ENCODE data around the gene RGS9.
"Not testable (repeated sequence)": the region's sequence is repeated elsewhere in the genome, so short reads cannot be mapped to it uniquely, and the experiment has no call there.

RGS9 gene

GRCh38 chr17:65158041-65158440, 20.9 kb downstream of the RGS9 start:
- no peak for DNase-seq

DNA sequence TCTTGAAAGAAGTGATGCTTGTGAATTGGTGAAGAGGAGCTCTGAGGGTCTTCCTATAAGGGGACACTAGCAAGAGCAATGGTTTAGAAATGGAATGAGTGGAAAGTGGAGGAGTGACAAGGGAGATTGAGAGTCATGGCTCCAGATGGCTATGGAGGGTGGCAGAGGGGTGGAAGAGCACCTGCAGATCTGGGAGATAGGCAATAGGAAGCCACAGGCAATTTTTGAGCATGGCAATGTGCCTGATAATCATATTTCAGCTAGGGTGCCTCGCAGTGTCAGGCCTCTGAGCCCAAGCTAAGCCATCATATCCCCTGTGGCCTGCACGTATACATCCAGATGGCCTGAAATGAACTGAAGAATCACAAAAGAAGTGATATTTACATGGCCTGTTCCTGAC, 21.5 kb downstream of the RGS9 start:
- DNase-seq = no peak

GRCh38 chr17:65160516-65160915, 23.3 kb downstream of the RGS9 start:
- no peak for DNase-seq

DNA sequence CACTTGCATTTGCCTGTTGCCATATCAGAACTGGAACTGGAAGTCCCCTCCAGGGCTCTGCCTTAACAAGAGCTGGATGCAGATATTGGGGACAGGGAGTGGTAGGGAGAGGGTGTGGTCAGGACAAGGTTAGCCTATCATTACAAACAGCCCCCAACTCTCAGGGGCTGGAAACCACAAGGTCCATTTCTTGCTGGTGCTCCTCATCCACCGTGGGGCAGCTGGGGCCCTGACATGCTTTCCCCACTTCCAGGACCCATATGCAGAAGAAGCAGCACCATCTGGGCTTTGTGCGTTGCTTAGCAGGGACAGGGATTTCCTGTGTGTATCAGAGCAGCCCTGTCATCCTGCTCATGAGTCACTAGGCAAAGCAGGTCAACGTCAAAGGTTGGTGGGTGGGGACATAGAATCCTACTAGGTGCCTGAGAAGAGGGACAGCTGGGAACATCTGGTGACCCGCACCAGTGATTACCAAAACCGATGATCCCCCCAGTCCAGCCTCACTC, 26.9 kb downstream of the RGS9 start:
- DNase-seq = peak; percentile 13 to 71

DNA sequence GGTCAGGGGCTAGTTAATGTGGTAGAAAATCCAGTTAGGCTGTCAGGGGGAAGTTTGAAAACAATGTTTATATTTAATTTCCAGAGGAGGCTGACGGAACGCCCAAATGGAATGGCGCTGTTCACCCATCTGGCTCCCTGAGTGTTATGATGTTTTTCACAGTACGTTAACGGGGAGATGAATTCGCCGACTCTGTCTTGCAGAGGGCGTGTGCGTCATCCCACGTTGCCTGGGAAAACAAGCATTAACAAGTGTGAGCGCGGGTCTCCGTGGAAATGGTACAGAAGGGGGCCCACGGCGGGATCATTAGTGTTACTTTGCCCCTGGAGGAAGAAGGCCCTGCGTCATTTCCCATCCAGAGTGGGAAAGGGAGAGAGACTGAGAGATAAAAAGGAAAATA, 29.6 kb downstream of the RGS9 start:
- DNase-seq = no peak

DNA sequence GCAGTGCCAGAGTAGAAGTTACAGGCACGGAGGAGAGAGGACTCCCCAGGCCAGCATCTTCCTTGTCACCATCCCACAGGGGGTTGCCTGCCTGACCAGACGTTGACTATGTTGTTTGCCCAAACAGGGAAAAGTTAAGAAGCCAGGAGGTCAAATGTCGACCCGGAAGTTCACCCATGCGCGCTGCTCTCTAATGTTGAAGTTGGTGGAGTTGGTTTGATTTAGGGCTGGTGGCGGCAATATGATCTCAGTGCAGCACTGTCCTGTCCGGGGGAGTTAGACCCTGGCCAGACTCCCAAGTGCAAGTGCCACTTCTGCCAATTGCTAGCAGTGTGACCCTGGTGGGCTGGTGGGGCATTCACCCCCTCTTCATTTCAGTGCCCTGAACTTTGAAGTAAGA, 30.4 kb downstream of the RGS9 start:
- no peak for DNase-seq

DNA sequence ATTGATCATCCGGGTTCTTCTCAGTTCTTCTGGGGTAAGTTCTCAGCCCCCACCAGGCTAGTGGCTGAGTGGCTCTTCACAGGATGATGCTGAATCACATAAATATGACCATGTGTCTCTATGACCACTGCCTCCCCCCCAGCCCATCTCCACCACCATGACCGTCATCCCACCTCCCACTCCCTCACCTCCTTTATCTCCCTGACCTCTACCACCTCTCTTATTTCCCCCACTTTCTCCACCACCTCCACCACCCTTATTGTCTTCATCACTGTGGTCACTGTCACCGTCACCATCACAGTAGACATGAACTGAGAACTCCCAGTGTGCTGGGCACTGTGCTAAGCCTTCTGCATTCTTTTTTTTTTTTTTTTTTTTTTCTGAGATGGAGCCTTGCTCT, 32.5 kb downstream of the RGS9 start:
- no peak for DNase-seq

DNA sequence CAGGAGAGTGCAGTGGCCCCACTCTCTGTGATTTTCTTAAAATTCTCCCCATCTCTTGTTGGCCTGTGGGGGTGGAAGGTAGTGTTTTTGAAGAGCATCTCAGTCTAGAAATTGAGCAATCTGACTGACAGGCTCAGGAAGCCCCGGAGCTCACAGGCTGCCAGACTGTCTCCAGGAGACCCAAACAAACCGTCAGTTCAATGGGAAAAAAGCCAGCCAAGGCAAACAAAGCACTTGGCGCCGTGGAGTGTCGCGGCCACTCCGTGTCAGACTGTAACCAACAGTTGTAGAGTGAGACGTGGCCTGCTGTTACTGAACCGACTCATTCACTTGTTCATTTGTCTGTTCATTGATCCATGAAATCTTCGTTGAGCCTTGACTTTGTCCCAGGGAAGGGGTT, 33.7 kb downstream of the RGS9 start:
- DNase-seq = no peak

GRCh38 chr17:65171752-65172151, 34.6 kb downstream of the RGS9 start:
- DNase-seq = peak in 1 of 2 donors; percentile 83

- DNase-seq = no peak
Observed at GRCh38 chr17:65172496-65173136, 35.4 kb downstream of the RGS9 start.

DNA sequence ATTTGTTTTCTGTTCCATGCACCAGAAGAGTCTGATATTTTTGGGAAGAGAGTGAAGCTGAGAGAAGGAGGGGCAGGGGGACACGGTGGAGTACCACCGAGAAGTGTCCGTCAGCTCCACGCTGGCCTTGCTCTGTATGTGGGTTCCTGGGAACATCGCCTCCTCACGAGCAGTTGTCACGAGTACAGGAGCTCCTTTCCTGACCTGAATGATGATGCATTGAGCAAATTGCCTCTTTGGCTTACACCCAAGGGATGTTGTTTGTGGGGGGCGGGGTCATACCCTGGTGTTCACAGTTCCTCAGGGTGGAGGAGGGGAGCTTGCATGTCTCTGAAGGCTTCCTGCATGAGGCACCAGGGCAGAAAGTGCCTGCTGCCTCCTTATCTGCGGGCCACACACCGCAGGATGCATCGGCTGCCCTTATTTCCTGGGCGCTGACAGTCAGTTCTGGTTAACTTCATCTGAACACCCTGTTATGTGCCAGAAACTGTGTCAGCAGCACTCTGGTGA, 36.2 kb downstream of the RGS9 start:
- DNase-seq = peak in 1 of 2 donors; percentile 94

- DNase-seq = no peak
Observed at GRCh38 chr17:65173976-65174683, 37.0 kb downstream of the RGS9 start.

GRCh38 chr17:65174974-65175373, 37.8 kb downstream of the RGS9 start:
- no peak for DNase-seq

DNA sequence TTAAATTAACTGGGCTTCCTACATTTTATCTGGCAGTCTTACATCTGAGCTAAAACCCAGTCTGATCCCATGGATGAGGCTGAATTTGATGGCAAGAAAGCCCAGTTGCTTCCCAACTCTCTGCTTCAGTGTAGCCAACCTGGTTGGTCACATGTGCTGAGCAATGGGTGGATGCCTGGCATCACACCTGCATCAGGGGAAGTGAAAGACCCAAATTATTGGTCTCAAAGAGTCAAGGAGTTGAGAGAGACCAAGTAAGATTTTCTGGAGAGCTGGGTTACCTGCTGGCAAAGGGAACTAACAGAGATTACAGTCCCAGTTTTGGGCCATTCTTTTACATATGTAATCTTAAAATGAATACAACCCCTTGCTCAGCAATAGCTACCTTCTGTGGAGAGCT, 38.8 kb downstream of the RGS9 start:
- DNase-seq = no peak

DNA sequence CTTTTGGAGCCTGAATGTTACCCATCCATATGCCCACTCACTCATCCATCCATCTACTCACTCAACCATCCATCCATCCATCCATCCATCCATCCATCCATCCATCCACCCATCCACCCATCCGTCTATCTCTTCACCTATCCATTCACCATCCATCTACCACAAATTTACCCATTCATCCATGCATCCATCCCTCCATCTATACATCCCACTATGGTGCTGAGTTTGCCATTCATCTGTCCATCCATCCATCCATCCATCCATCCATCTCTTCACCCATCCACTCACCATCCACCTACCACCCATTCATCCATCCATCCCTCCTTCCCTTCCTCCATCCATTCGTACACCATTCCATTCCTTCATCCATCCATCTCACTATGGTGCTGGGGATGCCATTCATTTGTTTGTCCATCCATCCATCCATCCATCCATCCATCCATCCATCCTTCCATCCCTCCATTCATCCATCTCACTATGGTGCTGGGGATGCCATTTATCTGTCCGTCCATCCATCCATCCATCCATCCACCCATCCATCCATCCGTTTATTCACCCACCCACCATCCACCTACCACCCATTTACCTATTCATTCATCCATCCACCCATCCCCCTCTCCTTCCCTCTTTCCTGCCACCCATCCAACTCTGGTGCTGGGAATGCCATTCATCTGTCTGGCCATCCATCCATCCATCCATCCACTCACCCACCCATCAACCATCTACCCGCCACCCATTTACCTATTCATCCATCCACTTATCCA, 39.7 kb downstream of the RGS9 start:
- DNase-seq = no peak

- peak in 1 of 2 donors; percentile 71 for DNase-seq
Observed at GRCh38 chr17:65177901-65178300, 40.7 kb downstream of the RGS9 start.

- DNase-seq = not testable (repeated sequence)
Observed at GRCh38 chr17:65180276-65180675, 43.1 kb downstream of the RGS9 start.

- not testable (repeated sequence) for DNase-seq
Observed at GRCh38 chr17:65180752-65181236, 43.6 kb downstream of the RGS9 start.

DNA sequence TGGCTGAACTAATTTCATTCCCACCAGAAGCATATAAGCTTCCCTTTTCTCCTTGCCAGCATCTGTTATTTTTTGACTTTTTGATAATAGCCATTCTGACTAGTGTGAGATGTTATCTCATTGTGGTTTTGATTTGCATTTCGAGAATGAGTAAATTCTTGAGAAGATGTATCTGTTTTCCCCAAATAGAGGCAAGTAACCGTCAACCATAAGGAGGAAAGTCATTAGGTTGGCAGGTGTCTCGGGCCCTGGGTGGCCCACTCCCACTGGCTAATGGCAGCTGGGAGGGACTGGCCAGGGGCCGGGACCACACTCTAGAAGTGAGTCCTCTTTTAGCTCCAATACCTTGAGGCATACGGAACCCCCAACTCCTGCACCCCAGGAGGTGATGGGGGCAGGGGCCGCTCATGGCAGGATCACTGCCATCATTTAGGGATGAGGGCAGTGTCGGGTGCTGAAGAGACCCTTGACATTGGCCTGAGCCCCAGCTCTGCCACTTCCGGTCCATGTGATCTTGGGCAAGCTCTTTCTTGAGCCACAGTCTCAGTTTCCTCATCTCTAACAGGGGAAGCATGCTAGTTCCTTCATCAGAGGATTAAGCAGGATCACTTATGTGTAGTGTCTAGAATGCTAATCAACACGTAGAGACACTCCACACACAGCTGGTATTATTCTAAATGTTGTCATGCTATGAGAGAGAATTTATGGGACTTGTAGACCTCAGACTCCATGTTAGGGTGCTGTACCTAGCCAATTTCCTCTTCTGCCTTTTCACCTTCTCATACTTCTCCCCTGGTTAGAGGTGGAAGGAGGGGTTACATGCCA, 44.3 kb downstream of the RGS9 start:
- peak in 1 of 2 donors; percentile 68 for DNase-seq

- DNase-seq = no peak
Observed at GRCh38 chr17:65182233-65182632, 45.1 kb downstream of the RGS9 start.

DNA sequence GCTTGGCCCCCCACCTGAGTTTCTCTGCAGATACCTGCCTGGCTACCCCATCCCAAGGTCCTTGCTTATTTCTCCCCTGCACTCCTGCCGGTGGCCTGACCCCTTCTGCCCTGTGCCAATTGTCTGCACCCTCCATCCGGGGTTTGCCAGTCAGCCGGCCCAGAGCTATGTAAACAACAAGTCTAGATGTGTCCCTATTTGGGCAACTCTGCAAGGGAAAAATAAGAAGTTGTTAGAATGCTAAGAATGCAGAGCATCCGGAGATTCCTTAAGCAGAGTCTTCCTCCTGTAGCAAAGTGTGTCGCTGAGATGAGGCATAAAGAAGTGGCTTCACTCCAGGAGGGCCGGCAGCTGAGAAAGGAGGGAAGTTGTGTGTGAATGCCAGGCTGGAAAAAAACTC, 46.6 kb downstream of the RGS9 start:
- DNase-seq = no peak

- DNase-seq = no peak
Observed at GRCh38 chr17:65184235-65184959, 47.2 kb downstream of the RGS9 start.

Measured in bone marrow (tissue), 2 donors.